Nephron progenitor cell (in vitro differentiated cells): ENCODE data around the gene RNF175.
A peak's percentile ranks its signal among the peaks of the same experiment; 100 is the strongest.

ENCODE experiments used
- DNase-seq: peaks from one replicate; pipeline ENCODE4 v3.0.0; 2021
- H3K27ac Mint-ChIP-seq: 2 replicates; pipeline ENCODE4 v1.8.0; 2021; ENCODE audit warnings: mild to moderate bottlenecking, moderate library complexity, mixed read lengths
- H3K27me3 Mint-ChIP-seq: 2 replicates; pipeline ENCODE4 v1.8.0; 2021; ENCODE audit warnings: mild to moderate bottlenecking, low read depth, mixed read lengths; ENCODE audit not compliant: poor library complexity
- H3K36me3 Mint-ChIP-seq: 2 replicates; pipeline ENCODE4 v1.8.0; 2021; ENCODE audit warnings: low read depth, mixed read lengths
- H3K4me1 Mint-ChIP-seq: 2 replicates; pipeline ENCODE4 v1.8.0; 2021; ENCODE audit warnings: mixed read lengths
- H3K4me3 Mint-ChIP-seq: 2 replicates; pipeline ENCODE4 v1.8.0; 2021; ENCODE audit warnings: mild to moderate bottlenecking, moderate library complexity, mixed read lengths
- H3K9me3 Mint-ChIP-seq: 2 replicates; pipeline ENCODE4 v1.8.0; 2021; ENCODE audit warnings: mild to moderate bottlenecking, moderate library complexity, mixed read lengths
- CTCF ChIP-seq: fragments of 200-600 bp; sonication (generic); IDR thresholded peaks from 2 replicates; pipeline ENCODE4 v1.5.0; 2021; ENCODE audit warnings: antibody characterized with exemption

RNF175 gene

GRCh38 chr4:153684182-153684970, 75.4 kb downstream of the RNF175 start, which contains the start of gene TLR2:
Gene TLR2 (plus strand): TSS chr4:153684280. CDS start chr4:153702908, 18,628 bp downstream.
- Mint-ChIP-seq H3K4me1 (peaks cover 6% of the 10 kb centered on the region), H3K27me3 (peaks cover 54% of the 10 kb centered on the region), H3K9me3 (peaks cover 52% of the 10 kb centered on the region), H3K4me3 (peak within 1 kb of the TSS; percentile 83), H3K27ac (no peak within 1 kb of the TSS), H3K36me3 (peaks cover 5% of the 10 kb centered on the region)
- DNase-seq = peak; percentile 60
- no peak for TF ChIP-seq CTCF

GRCh38 chr4:153683763-153684181, 76.1 kb downstream of the RNF175 start:
- peaks cover 5% of the 10 kb centered on the region for H3K36me3 Mint-ChIP-seq
- peaks cover 6% of the 10 kb centered on the region for H3K4me1 Mint-ChIP-seq
- no peak for TF ChIP-seq CTCF
- H3K4me3 Mint-ChIP-seq = peak overlapping the region; percentile 74
- peak; percentile 70 for DNase-seq
- H3K9me3 Mint-ChIP-seq = peaks cover 46% of the 10 kb centered on the region
- no peak overlapping the region for H3K27ac Mint-ChIP-seq
- H3K27me3 Mint-ChIP-seq = peaks cover 61% of the 10 kb centered on the region

- Mint-ChIP-seq H3K4me1 (no peaks in the 10 kb centered on the region), H3K4me3 (no peak overlapping the region), H3K36me3 (no peaks in the 10 kb centered on the region), H3K27ac (no peak overlapping the region), H3K9me3 (peaks cover 30% of the 10 kb centered on the region), H3K27me3 (peaks cover 48% of the 10 kb centered on the region)
- TF ChIP-seq CTCF = no peak
- no peak for DNase-seq
These were observed 80.3 kb downstream of the RNF175 start for GRCh38 chr4:153679486-153679885.

GRCh38 chr4:153676984-153677383, 82.8 kb downstream of the RNF175 start:
- H3K27ac Mint-ChIP-seq = no peak overlapping the region
- no peak overlapping the region for H3K4me3 Mint-ChIP-seq
- no peaks in the 10 kb centered on the region for H3K4me1 Mint-ChIP-seq
- peaks cover 23% of the 10 kb centered on the region for H3K27me3 Mint-ChIP-seq
- H3K9me3 Mint-ChIP-seq = peaks cover 38% of the 10 kb centered on the region
- no peaks in the 10 kb centered on the region for H3K36me3 Mint-ChIP-seq
- TF ChIP-seq CTCF = no peak
- DNase-seq = no peak

GRCh38 chr4:153676486-153676885, 83.3 kb downstream of the RNF175 start:
- DNase-seq = no peak
- peaks cover 18% of the 10 kb centered on the region for H3K27me3 Mint-ChIP-seq
- H3K36me3 Mint-ChIP-seq = no peaks in the 10 kb centered on the region
- no peak overlapping the region for H3K4me3 Mint-ChIP-seq
- no peak for TF ChIP-seq CTCF
- H3K9me3 Mint-ChIP-seq = peaks cover 33% of the 10 kb centered on the region
- no peak overlapping the region for H3K27ac Mint-ChIP-seq
- H3K4me1 Mint-ChIP-seq = no peaks in the 10 kb centered on the region

GRCh38 chr4:153669838-153670237, 90.0 kb downstream of the RNF175 start:
- Mint-ChIP-seq H3K4me3 (no peak overlapping the region), H3K27ac (no peak overlapping the region), H3K27me3 (peaks cover 14% of the 10 kb centered on the region), H3K9me3 (peaks cover 19% of the 10 kb centered on the region), H3K36me3 (no peaks in the 10 kb centered on the region), H3K4me1 (no peaks in the 10 kb centered on the region)
- TF ChIP-seq CTCF = no peak
- DNase-seq = no peak
